GM18861 (cell line): ENCODE measurements around the gene MYH16.
"Not testable (repeated sequence)": the region's sequence is repeated elsewhere in the genome, so short reads cannot be mapped to it uniquely, and the experiment has no call there.

ENCODE experiments used
- ATAC-seq: cut with Tn5 transposase; IDR thresholded peaks from one replicate; pipeline ENCODE4 v1.9.1; 2021; ENCODE audit not compliant: unreplicated experiment

Gene MYH16

GRCh38 chr7:99257675-99258074 is 15.0 kb upstream of the MYH16 start:
- ATAC-seq, result no peak

- ATAC-seq, result no peak
These were observed 14.1 kb upstream of the MYH16 start for GRCh38 chr7:99258501-99258900.

GRCh38 chr7:99260395-99260794 is 12.2 kb upstream of the MYH16 start:
- ATAC-seq, result no peak

- ATAC-seq, result no peak
These were observed 11.0 kb upstream of the MYH16 start for GRCh38 chr7:99261646-99262045.

GRCh38 chr7:99265848-99266480 is 6.7 kb upstream of the MYH16 start:
- ATAC-seq, result no peak

GRCh38 chr7:99267481-99267840 is 5.2 kb upstream of the MYH16 start:
- no peak for ATAC-seq

GRCh38 chr7:99267841-99268576 is 4.6 kb upstream of the MYH16 start:
- ATAC-seq, result no peak

GRCh38 chr7:99268577-99268908 is 4.1 kb upstream of the MYH16 start:
- no peak for ATAC-seq

GRCh38 chr7:99270702-99271101 is 1.9 kb upstream of the MYH16 start:
- ATAC-seq, result no peak

GRCh38 chr7:99273561-99273960 is 922 bp downstream of the MYH16 start:
- ATAC-seq, result not testable (repeated sequence)

- ATAC-seq, result not testable (repeated sequence)
These were observed 2.3 kb downstream of the MYH16 start for GRCh38 chr7:99274908-99275307.

- ATAC-seq, result no peak
These were observed 2.9 kb downstream of the MYH16 start for GRCh38 chr7:99275496-99275895.

- ATAC-seq, result no peak
These were observed 5.5 kb downstream of the MYH16 start for GRCh38 chr7:99278180-99278579.

GRCh38 chr7:99284165-99284564 is 11.5 kb downstream of the MYH16 start:
- ATAC-seq, result not testable (repeated sequence)

- no peak for ATAC-seq
These were observed 15.3 kb downstream of the MYH16 start for GRCh38 chr7:99287779-99288534.

GRCh38 chr7:99289185-99289584 is 16.5 kb downstream of the MYH16 start:
- ATAC-seq, result no peak

GRCh38 chr7:99290148-99290547 is 17.5 kb downstream of the MYH16 start:
- ATAC-seq, result not testable (repeated sequence)

- no peak for ATAC-seq
These were observed 18.5 kb downstream of the MYH16 start for GRCh38 chr7:99290980-99291607.

GRCh38 chr7:99292127-99292526 is 19.5 kb downstream of the MYH16 start:
- no peak for ATAC-seq

GRCh38 chr7:99293167-99293566 is 20.5 kb downstream of the MYH16 start:
- no peak for ATAC-seq

GRCh38 chr7:99293650-99294049 is 21.0 kb downstream of the MYH16 start:
- ATAC-seq, result no peak

GRCh38 chr7:99296471-99296870 is 23.8 kb downstream of the MYH16 start:
- no peak for ATAC-seq
